A549 (cell line): ENCODE data around the gene GGTLC2.
"Not testable (repeated sequence)": the region's sequence is repeated elsewhere in the genome, so short reads cannot be mapped to it uniquely, and the experiment has no call there.

Experiments used
- BCL3 ChIP-seq: fragments of >200 bp; sonication (Bioruptor Twin); formaldehyde crosslinking; IDR thresholded peaks from 3 replicates; pipeline ENCODE4 v1.6.1; 2016
- CHD4 ChIP-seq: fragments of 200-600 bp; sonication (generic); IDR thresholded peaks from 2 replicates; pipeline ENCODE4 v1.6.1; 2016; ENCODE audit warnings: antibody characterized with exemption, mild to moderate bottlenecking, borderline replicate concordance
- CTCF ChIP-seq: fragments of >200 bp; sonication (Bioruptor Twin); formaldehyde crosslinking; IDR thresholded peaks from 3 replicates; pipeline ENCODE4 v1.5.1; 2016
- HMGXB4 ChIP-seq: fragments of 250-450 bp; sonication (Bioruptor Pico); IDR thresholded peaks from 2 replicates; pipeline ENCODE4 v1.5.0; 2021; ENCODE audit warnings: mild to moderate bottlenecking, moderate library complexity, borderline replicate concordance
- JUNB ChIP-seq: fragments of >200 bp; sonication (Bioruptor Twin); formaldehyde crosslinking; IDR thresholded peaks from 2 replicates; pipeline ENCODE4 v1.6.1; 2016
- KDM5A ChIP-seq: fragments of 200-600 bp; sonication (generic); IDR thresholded peaks from 2 replicates; pipeline ENCODE4 v1.6.1; 2016; ENCODE audit warnings: antibody characterized with exemption, mild to moderate bottlenecking
- MAFK ChIP-seq: fragments of 450-650 bp; IDR thresholded peaks from 2 replicates; pipeline ENCODE4 v1.6.1; 2014; ENCODE audit not compliant: partially characterized antibody
- POLR2A ChIP-seq: IDR thresholded peaks from 2 replicates; pipeline ENCODE4 v1.6.1; 2012; ENCODE audit warnings: mild to moderate bottlenecking, low read length
- RAD21 ChIP-seq, 2 experiments: fragments of >200 bp in 1 of 2; sonication (Bioruptor Twin) in 1 of 2; formaldehyde crosslinking in 1 of 2; IDR thresholded peaks in 1 of 2; conservative IDR thresholded peaks in 1 of 2; 2 replicates in 1 of 2; 3 replicates in 1 of 2; pipeline ENCODE4 v1.6.1; 2012 to 2018; ENCODE audit warnings: inconsistent platforms in 1 of 2
- REST ChIP-seq: fragments of 200-600 bp; sonication (generic); IDR thresholded peaks from 2 replicates; pipeline ENCODE4 v1.6.1; 2016; ENCODE audit warnings: antibody characterized with exemption, mild to moderate bottlenecking, moderate library complexity
- SMC3 ChIP-seq: fragments of >200 bp; sonication (Bioruptor Twin); formaldehyde crosslinking; IDR thresholded peaks from 3 replicates; pipeline ENCODE4 v1.6.1; 2018; ENCODE audit warnings: inconsistent platforms
- USF2 ChIP-seq: fragments of 450-650 bp; IDR thresholded peaks from 2 replicates; pipeline ENCODE4 v1.6.1; 2014; ENCODE audit warnings: antibody characterized with exemption
- ZFP36 ChIP-seq: fragments of 450-650 bp; IDR thresholded peaks from 2 replicates; pipeline ENCODE4 v1.6.1; 2014; ENCODE audit warnings: borderline replicate concordance; ENCODE audit not compliant: partially characterized antibody

- not testable (repeated sequence) for TF ChIP-seq RAD21 (conservative IDR thresholded peaks at IDR 0.05 in 1 of 2, IDR thresholded peaks at IDR 0.05 in 1 of 2); ZFP36; KDM5A; USF2; JUNB; REST; POLR2A; CTCF; MAFK; BCL3; HMGXB4; SMC3; CHD4
These were observed at the start of gene GGTLC2 for GRCh38 chr22:22644314-22644713.
